Measurements from ENCODE around the gene PACSIN3. TPM values are rescaled to one million over a fixed set of nuclear protein-coding genes. Genes with fewer than 3 reads are reported as not detected.

PACSIN3 gene
- polyA plus RNA-seq, 1 donor (not counting 4 experiments of a cell fraction or from before 2014, with no cell fraction given) = 28.1 TPM

DNA sequence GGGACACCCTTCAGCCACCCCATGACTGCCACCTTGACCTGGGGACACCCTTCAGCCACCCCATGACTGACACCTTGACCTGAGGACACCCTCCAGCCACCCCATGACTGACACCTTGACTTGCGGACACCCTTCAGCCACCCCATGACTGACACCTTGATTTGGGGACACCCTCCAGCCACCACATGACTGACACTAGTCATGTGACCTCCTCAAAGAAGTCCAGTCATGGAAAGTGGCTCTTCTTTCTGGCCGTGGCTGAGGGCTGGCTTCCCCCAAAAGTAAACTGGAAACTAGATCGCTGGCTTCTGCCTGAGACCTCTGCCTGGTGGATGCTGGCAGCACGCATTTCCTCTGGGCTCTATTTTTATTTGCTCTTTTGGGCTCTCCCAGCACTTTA is 38.0 kb downstream of the PACSIN3 start:
- dilution Hi-C loops (cut with MboI; ENCODE audit: extremely low pct_ligation_motif_present, low sequenced_read_pairs) = no loop called here
- H2AFZ ChIP-seq (ENCODE audit: control insufficient read depth, low read length) = no peak overlapping the region
- H3K9ac ChIP-seq (ENCODE audit: control insufficient read depth, extremely low read depth, insufficient read depth, low read length) = no peak overlapping the region
- DNase-seq (ENCODE audit: low read depth, low spot score) (no peak), FAIRE-seq (no peak)
- TF ChIP-seq, protein P1, sequence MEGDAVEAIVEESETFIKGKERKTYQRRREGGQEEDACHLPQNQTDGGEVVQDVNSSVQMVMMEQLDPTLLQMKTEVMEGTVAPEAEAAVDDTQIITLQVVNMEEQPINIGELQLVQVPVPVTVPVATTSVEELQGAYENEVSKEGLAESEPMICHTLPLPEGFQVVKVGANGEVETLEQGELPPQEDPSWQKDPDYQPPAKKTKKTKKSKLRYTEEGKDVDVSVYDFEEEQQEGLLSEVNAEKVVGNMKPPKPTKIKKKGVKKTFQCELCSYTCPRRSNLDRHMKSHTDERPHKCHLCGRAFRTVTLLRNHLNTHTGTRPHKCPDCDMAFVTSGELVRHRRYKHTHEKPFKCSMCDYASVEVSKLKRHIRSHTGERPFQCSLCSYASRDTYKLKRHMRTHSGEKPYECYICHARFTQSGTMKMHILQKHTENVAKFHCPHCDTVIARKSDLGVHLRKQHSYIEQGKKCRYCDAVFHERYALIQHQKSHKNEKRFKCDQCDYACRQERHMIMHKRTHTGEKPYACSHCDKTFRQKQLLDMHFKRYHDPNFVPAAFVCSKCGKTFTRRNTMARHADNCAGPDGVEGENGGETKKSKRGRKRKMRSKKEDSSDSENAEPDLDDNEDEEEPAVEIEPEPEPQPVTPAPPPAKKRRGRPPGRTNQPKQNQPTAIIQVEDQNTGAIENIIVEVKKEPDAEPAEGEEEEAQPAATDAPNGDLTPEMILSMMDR (optimal IDR thresholded peaks at IDR 0.05 in 1 of 3, IDR thresholded peaks at IDR 0.05 in 1 of 3, conservative IDR thresholded peaks at IDR 0.05 in 1 of 3; ENCODE audit: extremely low read depth in 1 of 3, insufficient read depth in 2 of 3, low read length in 3 of 3) = no peak
- no peak for TF ChIP-seq EZH2 (IDR thresholded peaks at IDR 0.05; ENCODE audit: low read length)
- peaks cover 4% of the 10 kb centered on the region for H3K4me1 ChIP-seq (ENCODE audit: control insufficient read depth, extremely low read depth, insufficient read depth, low read length)
- H3K9me3 ChIP-seq (ENCODE audit: control insufficient read depth, low read depth, low read length) = no peaks in the 10 kb centered on the region
- H3K9me1 ChIP-seq (ENCODE audit: control insufficient read depth, extremely low read depth, insufficient read depth, low read length) = peaks cover 3% of the 10 kb centered on the region
- no peaks in the 10 kb centered on the region for H3K27me3 ChIP-seq (ENCODE audit: control insufficient read depth, extremely low read depth, insufficient read depth, low read length)
- H3K36me3 ChIP-seq (ENCODE audit: control insufficient read depth in 2 of 2, extremely low read depth in 1 of 2, insufficient read depth in 2 of 2, low read length in 2 of 2) = peaks cover 0 to 2% of the 10 kb centered on the region in 2 experiments
- H3K4me2 ChIP-seq (ENCODE audit: control insufficient read depth, extremely low read depth, insufficient read depth, low read depth, low read length) = no peak overlapping the region
- H3K79me2 ChIP-seq (ENCODE audit: control insufficient read depth, insufficient read depth, low read length) = no peaks in the 10 kb centered on the region
- no peak overlapping the region for H3K27ac ChIP-seq (ENCODE audit: control insufficient read depth, insufficient read depth, low read length)
- H4K20me1 ChIP-seq (ENCODE audit: control insufficient read depth, extremely low read depth, insufficient read depth, low read length) = no peaks in the 10 kb centered on the region
- H3K4me3 ChIP-seq (ENCODE audit: control insufficient read depth in 2 of 3, extremely low read depth in 1 of 3, insufficient read depth in 2 of 3, low read depth in 1 of 3, low read length in 3 of 3) = no peak overlapping the region

DNA sequence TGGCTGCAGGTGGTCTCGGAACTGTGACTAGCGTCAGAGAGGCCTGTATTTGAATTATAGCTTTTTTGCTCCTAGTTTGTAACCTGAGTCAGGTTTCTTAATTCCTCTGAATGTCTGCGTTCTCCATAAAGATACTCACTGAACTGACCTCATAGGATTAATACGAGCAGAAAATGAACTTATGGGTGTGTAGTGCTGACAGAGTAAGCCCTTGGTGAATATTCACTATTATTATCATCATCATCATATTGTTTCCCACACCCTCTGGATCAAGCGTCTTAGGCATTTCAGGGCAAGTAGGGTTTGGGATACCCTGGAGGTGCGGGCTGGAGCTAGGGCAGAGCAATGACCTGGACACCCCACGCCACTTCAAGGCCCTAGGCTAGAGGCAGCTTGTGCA is 38.6 kb downstream of the PACSIN3 start:
- no peak overlapping the region for H3K4me3 ChIP-seq (ENCODE audit: control insufficient read depth in 2 of 3, extremely low read depth in 1 of 3, insufficient read depth in 2 of 3, low read depth in 1 of 3, low read length in 3 of 3)
- DNase-seq (ENCODE audit: low read depth, low spot score) (no peak), FAIRE-seq (no peak)
- no peaks in the 10 kb centered on the region for H4K20me1 ChIP-seq (ENCODE audit: control insufficient read depth, extremely low read depth, insufficient read depth, low read length)
- peaks cover 10% of the 10 kb centered on the region for H3K4me1 ChIP-seq (ENCODE audit: control insufficient read depth, extremely low read depth, insufficient read depth, low read length)
- no peaks in the 10 kb centered on the region for H3K79me2 ChIP-seq (ENCODE audit: control insufficient read depth, insufficient read depth, low read length)
- H3K9ac ChIP-seq (ENCODE audit: control insufficient read depth, extremely low read depth, insufficient read depth, low read length) = no peak overlapping the region
- H2AFZ ChIP-seq (ENCODE audit: control insufficient read depth, low read length) = no peak overlapping the region
- no peaks in the 10 kb centered on the region for H3K9me3 ChIP-seq (ENCODE audit: control insufficient read depth, low read depth, low read length)
- H3K4me2 ChIP-seq (ENCODE audit: control insufficient read depth, extremely low read depth, insufficient read depth, low read depth, low read length) = no peak overlapping the region
- no peak overlapping the region for H3K27ac ChIP-seq (ENCODE audit: control insufficient read depth, insufficient read depth, low read length)
- H3K9me1 ChIP-seq (ENCODE audit: control insufficient read depth, extremely low read depth, insufficient read depth, low read length) = peaks cover 3% of the 10 kb centered on the region
- no peak for TF ChIP-seq EZH2 (IDR thresholded peaks at IDR 0.05; ENCODE audit: low read length)
- TF ChIP-seq, protein P1 (optimal IDR thresholded peaks at IDR 0.05 in 1 of 3, IDR thresholded peaks at IDR 0.05 in 1 of 3, conservative IDR thresholded peaks at IDR 0.05 in 1 of 3; ENCODE audit: extremely low read depth in 1 of 3, insufficient read depth in 2 of 3, low read length in 3 of 3) = no peak
- H3K36me3 ChIP-seq (ENCODE audit: control insufficient read depth in 2 of 2, extremely low read depth in 1 of 2, insufficient read depth in 2 of 2, low read length in 2 of 2) = peaks cover 0 to 2% of the 10 kb centered on the region in 2 experiments
- H3K27me3 ChIP-seq (ENCODE audit: control insufficient read depth, extremely low read depth, insufficient read depth, low read length) = no peaks in the 10 kb centered on the region
- dilution Hi-C loops (cut with MboI; ENCODE audit: extremely low pct_ligation_motif_present, low sequenced_read_pairs) = no loop called here
